Measurements from ENCODE around the gene P4HTM. TPM values are rescaled to one million over a fixed set of nuclear protein-coding genes. Genes with fewer than 3 reads are reported as not detected.

The P4HTM gene
- total RNA-seq, 1 donor from 2014 or later: 25.5 TPM

GRCh38 chr3:49032646-49033304 is 42.7 kb downstream of the P4HTM start:
- ATAC-seq (no peak), DNase-seq (ENCODE audit: missing footprints) (no peak)
- intact Hi-C loops (cut with DNase I): no loop called here

DNA sequence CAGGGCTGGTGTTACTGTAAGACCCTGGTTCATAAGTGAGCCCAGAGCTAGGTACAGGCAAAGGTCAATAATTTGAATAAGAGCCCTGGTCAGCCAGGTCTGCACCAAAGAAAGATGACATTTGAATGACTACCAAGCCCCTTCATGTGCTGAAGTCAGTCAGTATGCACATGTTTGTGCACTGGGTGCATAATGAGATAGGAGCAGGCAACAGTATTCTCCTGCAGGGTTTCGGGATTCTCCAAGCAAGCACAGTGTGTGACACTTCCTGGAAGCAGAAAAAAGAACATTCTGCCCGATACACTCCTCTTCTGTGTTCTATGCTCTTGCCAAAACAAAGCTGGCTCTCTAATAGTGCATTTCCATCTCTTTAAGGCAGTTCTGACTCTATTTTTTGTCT is 44.6 kb downstream of the P4HTM start:
- DNase-seq (ENCODE audit: missing footprints) (no peak), ATAC-seq (no peak)
- intact Hi-C loops (cut with DNase I): no loop called here

DNA sequence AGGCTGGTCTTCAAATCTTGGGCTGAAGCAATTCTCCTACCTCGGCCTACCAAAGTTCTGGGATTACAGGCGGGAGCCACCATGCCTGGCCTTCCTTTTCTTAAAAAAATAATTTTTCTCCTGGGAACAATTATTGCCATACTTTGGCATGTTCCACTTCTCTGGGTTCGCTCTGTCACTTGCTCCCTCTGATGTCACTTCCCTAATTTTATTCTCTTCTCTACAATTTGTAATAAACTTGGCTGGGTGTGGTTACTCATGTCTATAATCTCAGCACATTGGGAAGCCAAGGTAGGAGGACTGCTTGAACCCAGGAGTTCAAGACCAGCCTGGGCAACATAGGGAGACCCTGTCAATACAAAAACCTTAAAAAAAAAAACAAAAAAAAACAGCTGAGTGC is 45.2 kb downstream of the P4HTM start:
- ATAC-seq (no peak), DNase-seq (ENCODE audit: missing footprints) (no peak)
- intact Hi-C loops (cut with DNase I): no loop called here

- DNase-seq (ENCODE audit: missing footprints) (no peak), ATAC-seq (no peak)
- intact Hi-C loops (cut with DNase I): no loop called here
Observed at GRCh38 chr3:49053543-49053942, 63.5 kb downstream of the P4HTM start.

DNA sequence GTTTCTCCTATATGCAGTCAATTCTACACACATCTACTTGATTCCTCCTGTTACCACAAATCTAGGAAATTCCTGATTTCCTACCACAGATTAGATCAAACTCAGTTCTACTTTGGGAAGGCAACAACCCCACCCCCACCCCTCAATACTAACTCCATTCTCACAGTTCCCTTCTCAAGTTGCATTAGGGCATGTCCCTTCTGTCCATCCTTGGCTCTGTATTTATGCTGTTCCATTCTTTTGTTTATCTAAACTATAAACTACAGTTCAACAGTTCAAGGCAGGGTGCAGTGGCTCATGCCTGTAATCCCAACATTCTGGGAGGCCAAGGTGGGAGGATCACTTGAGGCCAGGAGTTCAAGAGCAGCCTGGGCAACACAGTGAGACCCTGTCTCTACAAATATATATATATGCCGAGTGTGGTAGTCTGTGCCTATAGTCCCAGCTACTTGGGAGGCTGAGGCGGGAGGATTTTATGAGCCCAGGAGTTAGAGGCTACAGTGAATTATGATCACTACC is 64.4 kb downstream of the P4HTM start:
- DNase-seq (ENCODE audit: missing footprints) (no peak), ATAC-seq (no peak)
- intact Hi-C loops (cut with DNase I): no loop called here

Small RNAs within 50 kb of the gene (microRNA-seq; reads per million reads assigned to microRNA genes)
- gene MIR191 (5,533 reads per million, percentile 93 among the genes with 10 or more reads in this experiment), gene MIR425 (1,125 reads per million, percentile 85 among the genes with 10 or more reads in this experiment)

Other genes starting within 250 kb of the P4HTM start
- gene PRKAR2A, start 142.4 kb upstream of the P4HTM start, total RNA-seq: 57.9 TPM
- gene SLC25A20, start 91.4 kb upstream of the P4HTM start, total RNA-seq: 130 TPM
- 149 TPM for gene ARIH2, start 71.4 kb upstream of the P4HTM start, total RNA-seq
- 83.3 TPM for gene WDR6, start 17.1 kb downstream of the P4HTM start, total RNA-seq
- 9.0 TPM for gene DALRD3, start 28.3 kb downstream of the P4HTM start, total RNA-seq
- gene NDUFAF3, start 31.9 kb downstream of the P4HTM start, total RNA-seq: 157 TPM
- 64.3 TPM for gene IMPDH2, start 39.2 kb downstream of the P4HTM start, total RNA-seq
- 52.9 TPM for gene QRICH1, start 103.8 kb downstream of the P4HTM start, total RNA-seq
- gene QARS1, start 114.5 kb downstream of the P4HTM start, total RNA-seq: 207 TPM
- 54.0 TPM for gene USP19, start 130.6 kb downstream of the P4HTM start, total RNA-seq
- 543 TPM for gene LAMB2, start 142.8 kb downstream of the P4HTM start, total RNA-seq
- gene CCDC71, start 176.1 kb downstream of the P4HTM start, total RNA-seq: 9.4 TPM
- 128 TPM for gene KLHDC8B, start 181.4 kb downstream of the P4HTM start, total RNA-seq